ENCODE measurements around the gene METTL15.
"Not testable (repeated sequence)": the region's sequence is repeated elsewhere in the genome, so short reads cannot be mapped to it uniquely, and the experiment has no call there.

DNA sequence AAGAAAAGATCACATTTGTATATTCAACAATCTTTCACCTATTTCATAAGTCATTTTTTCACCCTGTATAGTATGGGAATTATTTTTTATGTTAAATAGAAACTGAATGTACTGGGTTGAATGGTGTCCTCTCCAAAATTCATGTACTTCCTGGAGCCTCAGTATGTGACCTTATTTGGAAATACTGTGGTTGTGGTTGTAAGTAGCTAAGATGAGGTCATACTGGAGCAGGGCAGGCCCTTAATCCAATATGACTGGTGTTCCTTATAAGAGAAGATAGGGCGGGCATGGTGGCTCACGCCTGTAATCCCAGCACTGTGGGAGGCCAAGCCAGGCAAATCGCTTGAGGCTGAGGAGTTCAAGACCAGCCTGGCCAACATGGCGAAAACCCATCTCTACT is 224.2 kb downstream of the METTL15 start:
- TF ChIP-seq POLR2A (IDR thresholded peaks at IDR 0.05), result not testable (repeated sequence)
- TF ChIP-seq, protein P1, sequence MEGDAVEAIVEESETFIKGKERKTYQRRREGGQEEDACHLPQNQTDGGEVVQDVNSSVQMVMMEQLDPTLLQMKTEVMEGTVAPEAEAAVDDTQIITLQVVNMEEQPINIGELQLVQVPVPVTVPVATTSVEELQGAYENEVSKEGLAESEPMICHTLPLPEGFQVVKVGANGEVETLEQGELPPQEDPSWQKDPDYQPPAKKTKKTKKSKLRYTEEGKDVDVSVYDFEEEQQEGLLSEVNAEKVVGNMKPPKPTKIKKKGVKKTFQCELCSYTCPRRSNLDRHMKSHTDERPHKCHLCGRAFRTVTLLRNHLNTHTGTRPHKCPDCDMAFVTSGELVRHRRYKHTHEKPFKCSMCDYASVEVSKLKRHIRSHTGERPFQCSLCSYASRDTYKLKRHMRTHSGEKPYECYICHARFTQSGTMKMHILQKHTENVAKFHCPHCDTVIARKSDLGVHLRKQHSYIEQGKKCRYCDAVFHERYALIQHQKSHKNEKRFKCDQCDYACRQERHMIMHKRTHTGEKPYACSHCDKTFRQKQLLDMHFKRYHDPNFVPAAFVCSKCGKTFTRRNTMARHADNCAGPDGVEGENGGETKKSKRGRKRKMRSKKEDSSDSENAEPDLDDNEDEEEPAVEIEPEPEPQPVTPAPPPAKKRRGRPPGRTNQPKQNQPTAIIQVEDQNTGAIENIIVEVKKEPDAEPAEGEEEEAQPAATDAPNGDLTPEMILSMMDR (IDR thresholded peaks at IDR 0.05), result not testable (repeated sequence)
